RPMI7951 (cell line): Measurements from ENCODE around the gene WSB1. TPM values are rescaled to one million over a fixed set of nuclear protein-coding genes. Genes with fewer than 3 reads are reported as not detected.
A peak's percentile ranks its signal among the peaks of the same experiment; 100 is the strongest.

Experiments used
- DNase-seq: peaks from one replicate; pipeline ENCODE4 v3.0.0-alpha.2; 2012; ENCODE audit warnings: low read depth
- total RNA-seq: library from RNA; depleted of rRNA; stranded (reverse); fragments of >200 nt; shearing (Covaris generic); gene quantifications from 2 replicates; pipeline ENCODE4 v1.2.3, GENCODE V29; 2014

The WSB1 gene
- total RNA-seq, 1 experiment from 2014 or later: 106 TPM

DNA sequence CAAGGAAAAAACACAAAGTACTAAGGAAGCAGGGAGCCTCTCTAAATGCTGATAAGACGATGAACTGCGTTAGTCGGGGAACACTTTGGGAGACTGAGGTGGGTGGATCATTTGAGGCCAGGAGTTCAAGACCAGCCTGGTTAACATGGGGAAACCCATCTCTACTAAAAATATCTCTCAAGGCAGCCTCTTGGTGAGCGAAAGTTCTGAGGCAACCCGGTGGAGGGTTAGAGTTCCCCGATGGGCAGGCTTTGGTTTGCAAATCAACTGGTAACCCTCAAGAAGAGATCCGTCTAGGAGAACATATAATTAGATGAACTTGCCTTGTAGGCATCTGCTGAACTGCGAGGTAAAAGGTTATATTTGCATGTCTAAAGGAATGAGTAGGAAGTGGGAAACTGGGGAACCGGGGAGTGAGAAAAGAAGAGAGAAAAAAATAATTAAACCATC, 44.6 kb downstream of the WSB1 start:
- DNase-seq: no peak

DNA sequence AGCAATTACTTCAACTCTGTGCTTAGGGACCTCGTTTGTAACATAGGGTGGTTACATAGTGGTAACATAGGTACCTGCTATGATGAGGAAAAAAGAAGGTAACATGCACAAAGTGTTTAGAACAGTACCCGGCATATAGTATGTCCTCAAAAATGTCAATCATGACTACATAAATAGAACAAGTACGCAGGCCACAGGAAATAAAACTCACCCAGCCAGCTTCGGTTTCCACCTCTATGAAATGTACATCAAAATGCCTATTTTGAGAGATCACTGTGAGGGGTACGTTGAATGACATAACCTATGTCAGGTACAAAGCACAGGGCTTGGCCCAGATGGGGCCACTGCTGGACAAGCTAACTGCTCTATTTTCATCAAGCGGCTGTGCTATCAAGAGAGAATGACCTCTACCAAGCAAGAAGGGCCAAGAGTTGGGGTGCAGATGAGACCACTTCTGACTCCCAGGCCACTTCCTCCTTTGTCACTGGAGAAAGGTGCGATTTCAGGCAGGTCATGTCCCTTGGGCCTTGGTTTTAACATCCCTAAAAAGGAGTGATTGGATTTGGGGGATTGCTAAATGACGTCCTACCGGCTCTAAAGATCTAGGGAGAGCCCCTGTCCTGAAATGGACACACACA, 45.4 kb downstream of the WSB1 start:
- no peak for DNase-seq

DNA sequence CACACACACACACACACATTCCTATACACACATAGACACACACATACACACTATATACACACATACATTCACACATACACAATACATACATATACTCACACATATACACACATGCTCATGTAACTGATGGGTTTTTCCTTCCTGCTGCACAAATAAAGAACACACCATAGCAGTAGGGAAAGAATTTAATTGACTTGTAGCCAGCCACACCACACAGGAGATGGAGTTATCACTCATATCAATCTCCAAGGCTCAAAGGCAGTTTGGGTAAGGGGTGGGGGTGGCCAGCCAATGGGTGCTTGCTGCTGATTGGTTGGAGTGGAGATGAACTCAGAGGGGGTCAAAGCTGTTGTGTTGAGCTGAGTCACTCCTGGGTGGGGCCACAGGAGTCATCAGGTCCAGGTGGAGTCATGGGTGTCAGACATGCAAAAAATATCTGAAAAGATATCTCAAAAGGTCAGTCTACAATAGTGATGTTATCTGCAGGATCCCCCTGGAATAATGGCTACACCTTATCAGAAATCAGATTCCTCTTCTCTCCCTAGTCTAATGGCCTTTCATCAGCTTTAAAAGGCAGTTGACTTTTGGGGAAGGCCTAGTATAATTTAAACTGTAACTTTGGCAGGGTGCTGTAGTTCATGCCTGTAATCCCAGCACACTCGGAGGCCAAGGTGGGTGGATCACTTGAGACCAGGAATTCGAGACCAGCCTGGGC, 46.1 kb downstream of the WSB1 start:
- DNase-seq: peak; percentile 53

DNA sequence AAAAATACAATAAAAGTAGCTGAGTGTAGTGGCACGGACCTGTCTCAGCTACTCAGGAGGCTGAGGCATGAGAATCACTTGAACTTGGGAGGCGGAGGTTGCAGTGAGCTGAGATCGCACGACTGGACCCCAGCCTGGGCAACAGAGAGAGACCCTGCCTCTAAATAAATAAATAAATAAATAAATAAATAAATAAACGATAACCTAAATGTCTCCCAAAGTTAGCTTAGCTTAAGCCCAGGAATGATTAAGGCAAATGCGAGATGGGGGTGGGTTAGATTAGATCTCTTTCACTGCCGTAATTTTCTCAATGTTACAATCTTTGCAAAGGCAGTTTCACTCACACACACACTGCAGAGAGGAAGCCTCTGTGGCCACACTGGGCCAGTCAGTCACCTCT, 46.7 kb downstream of the WSB1 start:
- no peak for DNase-seq

DNA sequence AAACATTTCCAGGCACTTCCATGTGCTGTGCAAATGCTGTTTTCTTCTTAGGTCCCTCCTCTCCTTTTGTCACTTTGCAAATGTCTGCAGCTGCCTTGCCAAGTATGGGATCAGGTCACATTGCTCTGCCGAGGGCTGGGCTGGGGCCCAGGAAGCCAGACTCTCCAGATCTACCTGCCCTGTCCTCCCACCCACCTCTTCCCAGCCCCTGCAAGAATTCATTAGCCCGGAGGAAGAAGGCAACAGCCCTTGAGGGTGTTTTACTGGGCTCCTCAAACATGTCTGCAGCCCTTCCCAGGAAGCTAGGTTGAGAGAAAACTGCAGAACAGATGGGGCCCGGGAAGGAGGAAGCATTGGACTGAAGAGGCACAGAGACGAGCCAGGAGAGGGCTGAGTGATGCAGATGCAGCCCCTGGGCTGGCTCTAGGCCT, 47.1 kb downstream of the WSB1 start:
- DNase-seq: no peak

DNA sequence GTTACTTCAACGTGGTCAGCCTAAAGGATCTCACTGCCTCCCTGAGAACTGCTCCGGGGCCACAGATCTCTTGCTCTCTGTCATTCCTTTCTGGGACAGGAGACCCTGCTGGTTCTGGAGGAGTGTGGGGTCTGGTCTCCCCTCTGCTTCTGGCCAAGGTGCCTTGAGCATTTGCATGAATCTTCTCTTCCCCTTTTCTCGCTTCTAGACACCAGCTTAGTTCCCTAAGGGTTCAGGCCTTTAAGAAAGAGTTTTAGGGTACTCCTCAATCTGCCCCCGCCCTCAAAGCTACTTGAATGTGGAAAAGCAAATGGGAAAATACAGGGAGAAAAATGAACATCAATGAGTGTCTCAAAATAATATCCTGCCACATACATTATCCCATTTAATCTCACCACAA, 48.1 kb downstream of the WSB1 start:
- DNase-seq: no peak

DNA sequence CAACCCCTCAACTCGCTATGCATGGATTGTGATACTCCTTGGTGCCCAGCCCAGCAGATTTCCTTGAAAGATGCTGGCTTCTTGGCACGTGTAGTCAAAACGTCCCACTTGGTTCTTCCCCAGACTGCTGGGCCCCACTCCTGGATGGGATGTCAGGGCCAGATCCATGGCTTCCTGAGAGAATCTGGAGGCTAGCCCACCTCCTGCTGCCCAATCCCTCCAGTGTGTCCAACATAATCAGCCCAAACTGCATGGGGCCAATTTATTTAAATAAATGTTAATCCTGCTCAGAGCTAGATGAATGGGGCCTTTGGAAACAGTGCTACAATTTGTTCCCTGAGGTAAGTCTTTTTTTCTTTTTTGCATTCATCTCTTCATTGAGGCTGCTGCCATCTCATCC, 49.4 kb downstream of the WSB1 start:
- no peak for DNase-seq

DNA sequence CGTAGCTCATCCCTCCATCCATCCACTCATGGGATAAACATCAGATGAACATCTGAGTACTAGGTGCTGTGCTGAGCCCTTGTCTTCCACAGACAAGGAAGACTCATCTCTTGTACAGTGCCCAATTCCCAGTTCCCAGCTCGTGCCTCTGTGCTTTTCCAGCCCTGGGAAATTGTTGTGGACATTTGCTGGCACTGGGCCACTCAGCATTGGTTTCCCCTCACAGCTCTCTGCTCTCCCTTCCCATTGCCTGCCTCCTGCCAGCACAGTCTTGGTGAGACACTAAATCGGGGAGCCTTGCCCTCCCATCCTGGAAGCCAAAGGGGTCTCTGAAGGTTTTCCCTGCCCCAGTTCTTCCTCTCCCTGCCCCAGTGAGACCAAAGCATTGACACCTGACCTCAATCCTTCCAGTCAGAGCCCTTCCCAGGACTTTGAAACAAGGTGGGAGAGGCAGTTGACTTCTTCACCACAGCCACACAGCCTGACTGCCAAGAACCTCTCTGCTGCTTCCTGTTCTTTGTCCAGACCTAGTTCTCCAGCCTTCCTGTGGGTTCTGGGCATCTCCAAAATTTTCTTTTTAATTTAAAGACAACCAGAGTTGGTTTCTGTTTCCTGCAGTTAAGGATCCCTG, 50.2 kb downstream of the WSB1 start:
- no peak for DNase-seq

DNA sequence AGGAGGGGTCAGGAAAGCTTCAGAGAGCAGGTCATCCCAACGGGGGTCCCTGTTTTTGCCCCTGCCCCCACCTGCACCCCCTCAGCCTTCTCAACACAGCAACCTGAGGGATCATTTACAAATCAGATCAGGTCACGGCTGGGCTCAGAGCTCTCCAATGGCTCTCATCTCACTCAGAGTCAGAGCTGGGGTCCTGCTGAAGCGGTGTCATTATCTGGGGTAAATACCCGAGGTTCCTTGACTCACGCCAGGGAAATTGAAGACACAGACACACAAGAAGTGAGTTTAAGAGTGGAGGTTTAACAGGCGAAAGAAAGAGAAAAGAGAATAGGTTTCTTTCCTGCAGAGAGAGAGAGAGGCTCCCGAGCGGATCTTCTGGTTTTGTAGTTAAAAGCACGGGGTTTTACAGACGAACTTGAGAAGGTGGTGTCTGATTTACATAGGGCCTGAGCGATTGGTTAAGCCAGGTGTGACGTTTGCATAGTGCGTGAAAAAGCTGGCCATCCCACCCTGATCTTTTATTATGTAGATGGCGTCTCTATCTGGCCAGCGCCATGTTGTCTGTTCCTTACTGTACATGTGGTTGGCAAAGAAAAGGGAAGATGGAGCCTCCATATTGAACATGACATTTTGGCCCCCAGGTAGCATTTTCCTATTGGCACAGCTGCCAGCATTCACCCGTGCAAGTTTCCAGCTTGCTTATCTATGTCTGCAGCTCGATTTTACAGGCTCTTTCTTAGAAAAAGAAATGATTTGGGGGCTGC, 51.4 kb downstream of the WSB1 start:
- no peak for DNase-seq

DNA sequence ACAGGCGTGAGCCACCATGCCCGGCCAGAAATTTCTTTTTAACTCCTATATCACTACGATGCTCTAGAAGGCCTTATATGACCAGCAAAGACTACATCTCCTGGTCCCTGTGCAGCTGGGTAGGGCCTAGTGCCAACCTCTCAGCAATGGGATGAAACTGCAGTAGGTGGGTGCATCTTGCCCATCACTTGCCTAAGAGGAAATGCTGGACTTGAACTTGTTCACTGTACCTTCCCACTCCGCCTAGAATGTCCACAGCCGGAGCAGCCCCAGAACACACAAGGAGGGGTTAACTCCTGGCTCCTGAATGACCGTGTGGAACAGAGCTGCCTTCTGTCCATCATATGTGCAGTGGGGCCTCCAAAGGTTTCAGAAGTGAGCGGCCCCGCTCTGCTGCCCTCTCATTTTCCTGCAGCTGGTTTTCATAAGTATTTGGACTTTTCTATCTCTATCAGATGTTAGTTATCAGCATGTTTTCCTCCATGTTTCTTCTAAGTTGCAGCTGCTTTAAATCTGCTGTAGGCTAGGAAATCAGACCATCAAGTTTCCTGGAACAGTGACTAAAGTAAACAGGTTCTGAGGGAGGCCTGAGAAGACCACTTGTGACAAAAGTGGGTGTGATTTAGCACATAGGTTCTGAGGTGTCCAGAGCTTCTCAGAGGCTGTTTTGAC, 52.5 kb downstream of the WSB1 start:
- DNase-seq: no peak

DNA sequence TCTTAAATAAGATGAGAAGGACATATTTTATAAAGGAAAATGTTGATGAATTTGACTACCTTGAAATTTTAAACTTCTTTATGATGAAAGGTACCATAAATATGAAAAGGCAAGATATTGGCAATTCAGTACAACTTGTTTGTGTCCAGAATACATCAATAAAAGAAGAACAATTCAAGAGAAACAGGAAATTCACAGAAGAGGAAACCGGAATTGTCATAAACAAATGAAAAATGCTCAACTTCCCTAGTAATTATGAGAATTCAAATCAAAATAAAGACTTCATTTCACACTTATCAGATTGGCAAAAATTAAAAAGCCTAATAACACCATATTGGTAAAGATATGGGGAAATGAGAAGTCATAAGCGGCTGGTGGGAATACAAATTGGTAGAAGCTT, 54.3 kb downstream of the WSB1 start:
- no peak for DNase-seq

DNA sequence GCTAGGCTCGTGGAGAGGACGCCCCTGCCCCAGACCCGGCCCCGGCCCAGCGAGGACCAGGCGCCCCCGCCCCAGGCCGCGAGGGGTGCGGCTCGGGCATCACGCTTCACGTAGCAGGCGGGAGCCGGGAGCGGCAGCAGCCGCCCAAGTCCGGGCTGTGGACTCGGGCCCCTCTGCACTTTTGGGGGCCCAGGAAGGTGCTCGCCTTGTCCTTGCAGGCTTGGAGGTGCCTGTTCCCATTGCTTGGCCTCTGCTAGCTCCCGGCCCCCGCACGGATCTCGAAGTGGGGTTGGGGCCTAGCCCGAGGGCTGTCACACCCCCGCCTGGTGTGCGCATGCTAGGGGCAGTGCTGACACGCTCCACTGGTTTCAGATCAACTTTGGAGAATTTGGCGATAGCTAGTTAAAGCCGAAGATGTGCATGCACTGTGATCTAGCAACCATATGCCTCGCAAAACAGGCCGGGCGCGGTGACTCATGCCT, 55.7 kb downstream of the WSB1 start:
- DNase-seq: no peak

DNA sequence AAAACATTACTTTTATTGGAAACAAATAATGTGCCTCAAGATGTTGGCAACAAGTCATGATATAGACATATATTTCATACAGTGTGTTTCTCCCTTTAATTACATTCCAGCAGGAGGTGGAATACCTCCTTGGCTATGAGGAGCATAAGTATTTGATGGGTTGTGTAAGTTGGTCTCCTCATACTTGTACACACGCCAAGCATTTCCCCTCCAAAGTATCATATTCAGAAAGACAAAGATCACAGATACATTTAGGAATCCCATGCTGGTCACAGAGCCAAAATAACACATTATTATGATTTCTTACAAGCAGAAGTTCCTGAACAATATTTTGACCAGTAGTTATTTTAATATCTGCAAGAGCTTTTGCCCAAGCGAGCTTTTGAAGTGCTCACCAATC, 57.8 kb downstream of the WSB1 start:
- no peak for DNase-seq

DNA sequence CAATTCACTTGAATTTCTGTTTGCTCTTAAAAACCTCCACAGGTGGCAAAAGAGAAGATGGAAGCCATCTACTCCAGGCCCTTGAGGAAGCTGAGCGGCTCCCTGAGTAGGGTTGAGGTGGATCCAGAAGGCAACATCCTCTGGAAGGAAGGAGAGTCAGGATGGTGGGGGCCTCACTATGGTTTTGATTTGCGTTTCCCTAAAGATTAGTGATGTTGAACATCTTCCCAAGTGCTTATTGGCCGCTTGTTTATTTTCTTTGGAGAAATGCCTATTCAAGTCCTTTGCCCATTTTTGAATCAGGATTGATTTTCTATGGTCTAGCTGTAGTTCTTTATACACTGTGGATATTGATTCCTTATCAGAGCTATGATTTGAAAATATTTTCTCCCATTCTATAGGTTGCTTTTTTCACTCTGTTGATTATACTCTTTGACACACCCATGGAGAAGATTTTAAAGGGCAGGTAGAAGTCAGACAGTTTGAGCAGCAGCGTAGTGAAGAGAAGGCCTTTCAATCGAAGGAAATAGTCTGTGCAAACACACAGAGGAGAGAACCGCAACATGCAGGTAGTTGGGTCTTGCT, 58.6 kb downstream of the WSB1 start:
- no peak for DNase-seq

DNA sequence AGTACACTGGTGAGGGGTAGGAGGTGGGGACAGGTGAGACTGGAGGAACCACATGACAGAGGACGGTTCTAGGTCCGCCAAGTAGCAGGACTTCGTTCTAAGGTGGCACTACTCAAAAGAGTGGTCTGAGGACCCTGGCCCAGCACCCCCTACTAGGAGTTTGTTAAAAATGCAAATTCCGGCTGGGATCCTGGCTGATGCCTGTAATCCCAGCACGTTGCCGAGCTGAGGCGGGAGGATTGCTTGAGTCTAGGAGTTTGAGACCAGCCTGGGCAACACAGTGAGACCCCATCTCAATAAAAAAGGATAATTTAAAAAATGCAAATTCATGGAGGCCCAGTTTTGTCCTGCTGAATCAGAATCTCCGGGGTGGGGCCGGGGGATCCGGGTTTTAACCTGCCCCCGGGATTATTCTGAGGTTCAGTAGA, 59.1 kb downstream of the WSB1 start:
- DNase-seq: no peak

DNA sequence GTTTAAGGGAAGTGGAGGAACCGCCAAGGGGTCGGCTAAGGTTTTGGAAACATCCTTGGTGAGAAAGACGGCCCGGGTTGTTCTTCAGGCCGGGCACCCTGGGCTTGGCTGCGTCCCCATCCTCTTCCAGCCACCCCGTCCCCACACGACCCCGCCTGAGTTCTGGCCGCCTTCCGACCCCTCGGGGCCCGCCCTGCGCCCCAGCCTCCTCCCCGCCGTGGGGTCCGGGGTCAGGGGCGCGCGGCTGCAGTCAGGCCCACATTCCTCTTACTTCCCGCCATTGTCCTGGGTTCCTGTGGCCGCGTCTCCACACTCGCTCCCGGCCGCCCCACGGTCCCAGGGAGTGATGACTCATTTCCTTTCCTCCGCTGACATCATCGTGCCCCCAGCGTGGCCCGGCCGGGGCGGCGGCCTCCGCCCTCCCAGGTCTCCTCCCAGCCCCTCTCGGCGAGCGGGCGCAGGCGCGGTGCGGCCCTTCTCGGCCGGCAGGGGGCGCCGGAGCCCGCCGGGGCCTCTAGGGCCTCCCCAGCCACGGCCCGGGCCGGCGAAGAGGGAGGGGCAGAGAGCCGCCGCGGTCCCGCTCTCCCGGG, 59.6 kb downstream of the WSB1 start:
- peak; percentile 92 for DNase-seq

DNA sequence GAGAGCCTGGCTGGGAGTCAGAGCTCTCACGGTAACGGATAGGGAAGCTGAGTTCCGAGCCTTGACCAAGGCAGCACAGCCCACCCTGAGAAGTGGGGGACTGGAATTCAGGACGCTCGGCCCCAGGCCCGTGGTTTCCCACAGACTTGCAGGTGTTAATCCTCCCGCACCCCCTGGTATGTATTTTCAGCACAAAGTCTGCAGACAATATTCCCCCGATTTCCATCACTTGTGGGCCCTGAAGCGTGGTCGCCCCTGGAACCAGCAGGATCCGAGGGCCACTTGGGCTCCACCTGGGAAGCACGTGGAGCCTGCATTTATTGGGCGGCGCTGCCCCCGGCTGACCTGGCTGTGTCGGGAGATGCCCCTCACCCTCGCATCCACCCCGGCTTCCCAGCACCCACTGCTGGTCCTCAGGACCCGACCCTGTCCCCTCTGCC, 60.2 kb downstream of the WSB1 start:
- DNase-seq: no peak

DNA sequence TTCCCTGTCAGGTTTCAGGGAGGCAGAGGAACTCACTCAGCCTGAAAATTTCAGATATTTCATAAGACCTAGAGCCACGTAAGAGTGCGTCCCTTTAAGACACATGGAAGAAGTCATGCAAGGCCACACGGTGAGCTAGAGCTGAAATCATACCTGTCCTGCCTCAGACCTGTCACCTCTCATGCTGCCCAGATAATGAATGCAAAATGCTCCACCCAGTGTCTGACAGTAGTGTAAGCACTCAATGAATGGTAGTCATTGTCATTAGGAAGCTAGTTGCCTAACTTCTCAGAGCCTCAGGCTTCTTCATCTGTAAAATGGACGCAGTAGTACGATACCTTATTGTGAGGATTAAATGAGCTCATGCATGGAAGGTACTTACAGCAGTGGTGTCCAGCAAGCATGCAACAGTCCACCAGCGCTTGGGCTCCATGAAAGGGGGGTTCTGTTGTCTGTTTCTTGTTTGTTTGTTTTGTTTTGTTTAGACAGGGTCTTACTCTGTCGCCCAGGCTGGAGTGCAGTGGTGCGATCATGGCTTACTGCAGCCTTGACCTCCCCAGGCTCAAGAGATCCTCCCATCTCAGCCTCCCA, 60.7 kb downstream of the WSB1 start:
- DNase-seq: no peak

DNA sequence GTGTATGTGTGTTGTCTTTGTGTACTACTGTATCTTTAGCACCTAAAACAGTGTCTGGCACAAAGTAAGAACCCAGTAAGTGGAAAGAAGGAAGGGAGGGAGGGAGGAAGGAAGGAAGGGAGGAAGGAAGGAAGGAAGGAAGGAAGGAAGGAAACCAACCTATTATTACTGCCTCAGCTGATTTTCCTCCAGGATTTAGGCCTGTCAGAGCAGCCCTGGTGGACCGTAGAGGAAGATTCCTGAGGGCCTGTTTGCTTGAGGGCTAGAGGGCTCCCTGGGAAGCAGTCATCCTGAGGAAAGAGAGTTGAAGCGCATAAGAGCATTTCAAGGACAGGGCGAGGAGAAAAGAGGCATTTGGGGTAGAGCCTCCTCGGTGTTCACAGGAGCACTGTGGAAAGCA, 61.5 kb downstream of the WSB1 start:
- no peak for DNase-seq

DNA sequence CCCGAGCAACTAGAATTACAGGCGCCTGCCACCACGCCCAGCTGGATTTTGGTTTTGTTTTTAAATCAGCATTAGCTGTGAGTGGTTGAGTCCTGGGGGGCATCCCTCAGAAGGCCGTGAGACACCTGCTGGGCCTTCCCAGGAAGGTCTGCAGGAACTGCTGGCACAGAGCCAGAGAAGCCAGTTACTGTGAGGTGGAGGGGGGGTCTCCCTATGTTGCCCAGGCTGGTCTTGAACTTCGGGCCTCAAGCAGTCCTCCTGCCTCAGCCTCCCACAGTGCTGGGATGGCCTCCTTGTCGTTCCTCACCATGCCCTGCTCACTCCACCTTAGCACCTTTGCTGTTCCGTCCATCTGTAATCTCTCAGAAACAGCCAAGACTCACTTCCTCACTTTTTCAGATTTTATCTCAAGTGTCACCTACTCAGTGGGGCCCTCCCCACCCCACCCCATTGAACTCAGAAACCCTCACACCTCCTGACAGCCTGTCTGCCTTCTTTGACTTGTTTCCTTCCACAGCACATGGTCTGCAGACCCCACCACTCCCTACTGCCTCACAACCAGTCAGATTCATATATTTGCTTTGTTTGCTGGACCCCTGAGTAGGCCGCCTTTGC, 62.3 kb downstream of the WSB1 start:
- DNase-seq: no peak
